GM21367 (cell line): ENCODE results near the gene BTBD6.

Source experiments
- ATAC-seq: cut with Tn5 transposase; IDR thresholded peaks from one replicate; pipeline ENCODE4 v1.9.1; 2021; ENCODE audit not compliant: unreplicated experiment

The BTBD6 gene

DNA sequence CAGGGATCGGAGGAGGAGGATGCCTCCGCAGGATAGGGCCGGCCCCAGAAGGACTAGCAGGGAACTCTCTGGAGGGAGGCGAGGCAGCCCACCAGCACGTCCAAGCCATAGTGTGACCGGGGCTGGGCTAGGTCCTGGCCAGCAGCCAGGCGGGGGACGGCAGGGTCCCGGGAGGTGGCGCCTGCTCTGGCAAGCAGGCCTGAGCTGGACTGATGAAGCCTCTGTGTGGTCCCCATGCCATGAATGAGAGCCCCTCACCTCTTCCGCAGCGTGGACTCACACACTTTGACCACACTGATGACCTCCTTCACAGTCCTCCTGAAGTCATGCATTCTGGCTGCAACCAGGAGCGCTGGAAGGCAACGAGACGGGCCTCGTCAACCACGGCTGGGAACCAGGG, 19.8 kb upstream of the BTBD6 start:
- ATAC-seq = no peak

DNA sequence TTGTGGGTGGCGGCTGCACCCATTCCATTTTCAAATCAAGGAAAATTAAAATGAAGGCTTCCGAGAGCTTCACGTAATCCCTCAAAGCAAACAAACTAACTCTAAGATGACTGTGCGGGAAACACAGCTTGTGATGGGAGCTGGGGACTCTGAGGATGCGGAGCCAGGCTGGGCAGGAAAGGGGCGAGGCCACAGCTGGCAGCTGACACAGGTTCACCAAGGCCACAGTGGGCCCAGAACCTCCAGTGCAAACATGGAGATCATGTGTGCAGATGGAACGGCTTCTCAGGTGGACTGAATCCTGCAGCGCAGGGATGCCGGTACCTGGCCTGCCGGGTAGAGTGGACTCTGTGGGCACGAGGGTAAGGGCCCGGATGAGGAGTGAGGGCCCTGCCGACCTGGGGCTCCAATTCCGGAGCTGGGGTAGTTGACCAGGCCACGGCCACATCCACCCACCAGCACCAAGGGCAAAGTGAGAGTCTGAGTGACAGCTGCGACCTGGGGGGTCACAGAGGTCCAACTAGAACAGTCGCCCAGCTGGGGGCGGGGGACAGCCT, 19.2 kb upstream of the BTBD6 start:
- ATAC-seq = no peak

DNA sequence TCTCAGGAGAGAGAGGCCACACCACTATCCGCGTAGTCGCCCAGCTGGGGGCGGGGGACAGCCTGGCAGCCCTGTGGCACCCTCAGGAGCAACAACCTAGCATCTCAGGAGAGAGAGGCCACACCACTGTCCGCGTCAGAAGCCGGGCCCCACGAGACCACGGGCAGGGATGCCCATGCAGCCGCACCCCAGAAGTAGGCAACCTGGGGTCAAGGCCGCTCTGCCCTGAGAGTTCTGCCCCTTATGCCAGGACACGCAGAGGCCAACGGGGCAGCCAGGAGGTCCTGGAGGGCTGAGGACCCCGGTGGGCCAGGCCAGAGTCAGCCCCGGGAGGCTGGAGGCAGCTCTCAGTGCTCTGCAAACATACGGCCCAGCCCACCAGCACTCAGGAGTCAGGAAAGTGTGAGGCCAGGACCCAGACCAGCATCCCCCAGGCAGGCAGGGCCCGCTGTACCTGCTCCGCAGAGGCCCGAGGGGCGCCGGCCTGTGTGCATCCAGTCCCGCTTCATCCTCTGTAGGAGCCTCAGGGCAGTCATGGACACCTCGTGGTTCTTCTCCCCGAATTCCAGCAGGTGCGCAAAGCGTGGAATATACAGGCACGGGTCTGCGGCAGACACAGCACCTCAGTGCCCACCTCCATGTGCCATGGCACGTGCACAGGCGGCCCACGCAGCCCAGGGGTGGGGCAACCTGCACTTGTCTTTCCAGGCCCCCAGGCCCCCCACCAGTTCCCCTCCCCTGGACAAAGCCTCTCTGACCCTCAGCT, 7.3 kb upstream of the BTBD6 start:
- ATAC-seq = no peak

DNA sequence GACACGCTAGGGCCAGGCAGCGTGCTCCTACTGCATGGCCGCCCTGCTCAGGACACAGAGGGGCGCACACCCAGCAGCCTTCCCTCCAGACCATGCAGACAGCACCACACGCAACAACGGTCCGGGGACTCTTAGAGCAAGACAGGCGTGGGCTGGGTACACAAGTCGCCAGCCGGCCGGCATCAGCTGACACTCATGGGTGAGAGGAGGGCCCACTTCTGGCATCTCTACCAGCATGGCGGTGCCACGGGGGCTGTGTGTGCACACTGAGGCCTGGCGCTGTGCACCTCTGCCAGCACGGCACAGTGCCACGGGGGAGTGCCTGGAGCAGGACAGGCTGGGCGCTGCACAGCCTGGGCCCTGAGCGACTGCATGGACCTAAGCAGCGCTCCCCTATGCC, 6.7 kb upstream of the BTBD6 start:
- no peak for ATAC-seq

DNA sequence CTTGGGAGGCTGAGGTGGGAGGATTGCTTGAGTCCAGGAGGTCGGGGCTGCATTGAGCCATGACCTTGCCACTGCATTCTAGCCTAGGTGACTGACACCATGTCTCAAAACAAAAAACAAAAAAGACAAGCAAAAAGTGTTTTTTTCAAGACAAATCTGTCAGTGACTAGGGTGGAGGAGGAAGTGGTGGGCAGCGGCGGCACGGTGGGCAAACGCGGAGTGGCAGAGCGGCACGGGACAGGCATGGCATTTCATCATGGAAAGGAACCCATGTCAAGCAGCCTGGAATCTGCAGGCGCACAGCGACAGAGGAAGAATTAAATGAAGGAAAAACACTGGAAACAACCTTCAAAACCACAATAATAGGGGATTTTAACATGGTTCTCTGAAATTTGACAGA, 4.0 kb upstream of the BTBD6 start:
- ATAC-seq = no peak

DNA sequence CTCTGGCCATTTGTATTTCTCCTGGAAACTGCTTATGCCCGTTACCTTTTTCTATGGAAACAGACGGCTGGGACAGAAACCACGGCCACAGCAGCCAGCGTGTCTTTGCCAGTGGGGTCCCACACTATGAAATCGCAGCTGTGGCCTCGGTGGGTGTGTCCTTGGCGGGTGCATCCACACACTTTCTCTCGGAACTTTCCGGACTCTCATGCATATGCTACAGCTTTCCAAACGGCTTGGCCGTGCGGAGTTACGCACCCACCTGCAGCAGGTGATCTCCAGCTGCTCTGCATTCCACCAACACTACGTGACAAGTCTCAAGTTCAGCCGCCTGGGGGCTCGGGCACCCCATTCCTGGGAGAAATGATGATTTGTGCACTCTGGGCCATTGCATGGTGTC, 1.3 kb upstream of the BTBD6 start:
- ATAC-seq = no peak

DNA sequence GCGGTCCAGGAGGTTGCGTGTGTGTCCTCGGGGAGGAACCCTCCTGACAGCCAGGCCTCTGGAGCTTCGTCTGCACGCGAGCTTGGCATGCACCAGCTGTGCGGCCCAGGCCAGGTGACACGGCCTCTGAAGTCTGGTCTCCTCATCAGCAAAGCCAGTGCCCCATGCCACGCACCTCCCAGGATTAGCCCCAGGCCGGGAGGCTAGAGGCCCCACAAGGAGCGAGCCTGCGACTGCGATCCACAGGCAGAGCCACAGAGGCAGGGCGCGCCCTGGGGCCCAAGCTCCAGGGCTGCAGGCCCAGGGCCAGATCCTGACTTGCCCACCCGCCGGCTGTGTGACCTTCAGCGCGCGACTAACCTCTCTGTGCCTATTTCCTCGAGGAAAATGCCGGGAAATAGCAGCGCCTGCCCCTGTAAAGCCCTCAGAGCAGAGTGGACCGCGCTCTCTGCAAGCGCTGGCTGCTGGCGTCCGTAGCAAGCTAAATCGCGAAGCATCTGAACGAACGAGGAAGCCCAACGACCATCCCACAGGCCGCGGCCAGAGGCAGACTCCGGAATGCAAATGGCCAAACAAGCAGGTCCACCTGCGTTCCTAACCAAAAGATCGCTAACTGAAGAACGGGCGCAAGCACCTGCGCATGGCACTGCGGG, 492 bp upstream of the BTBD6 start:
- peak; percentile 6 for ATAC-seq

DNA sequence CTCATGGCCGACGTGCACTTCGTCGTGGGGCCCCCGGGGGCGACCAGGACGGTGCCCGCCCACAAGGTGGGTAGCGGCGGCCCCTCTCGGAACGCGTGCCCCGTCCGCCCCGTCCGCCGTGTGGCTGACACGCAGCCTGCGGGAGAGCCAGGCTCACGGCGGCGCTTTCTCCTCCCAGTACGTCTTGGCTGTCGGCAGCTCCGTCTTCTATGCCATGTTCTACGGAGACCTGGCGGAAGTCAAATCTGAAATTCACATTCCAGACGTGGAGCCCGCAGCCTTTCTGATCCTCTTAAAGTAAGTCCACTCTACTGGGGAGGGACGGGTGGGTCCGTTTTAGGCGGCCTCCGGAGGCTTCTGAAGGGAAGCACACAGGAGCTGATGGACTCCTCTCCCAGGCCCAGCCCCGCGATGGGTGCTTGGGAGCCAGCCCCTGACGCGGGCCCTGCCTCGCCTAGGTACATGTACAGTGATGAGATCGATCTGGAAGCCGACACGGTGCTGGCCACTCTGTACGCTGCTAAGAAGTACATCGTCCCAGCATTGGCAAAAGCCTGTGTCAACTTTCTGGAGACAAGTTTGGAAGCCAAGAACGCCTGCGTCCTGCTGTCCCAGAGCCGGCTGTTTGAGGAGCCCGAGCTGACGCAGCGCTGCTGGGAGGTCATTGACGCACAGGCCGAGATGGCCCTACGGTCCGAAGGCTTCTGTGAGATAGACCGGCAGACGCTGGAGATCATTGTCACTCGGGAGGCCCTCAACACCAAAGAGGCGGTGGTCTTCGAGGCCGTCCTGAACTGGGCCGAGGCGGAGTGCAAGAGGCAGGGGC, 1.1 kb downstream of the BTBD6 start:
- no peak for ATAC-seq

DNA sequence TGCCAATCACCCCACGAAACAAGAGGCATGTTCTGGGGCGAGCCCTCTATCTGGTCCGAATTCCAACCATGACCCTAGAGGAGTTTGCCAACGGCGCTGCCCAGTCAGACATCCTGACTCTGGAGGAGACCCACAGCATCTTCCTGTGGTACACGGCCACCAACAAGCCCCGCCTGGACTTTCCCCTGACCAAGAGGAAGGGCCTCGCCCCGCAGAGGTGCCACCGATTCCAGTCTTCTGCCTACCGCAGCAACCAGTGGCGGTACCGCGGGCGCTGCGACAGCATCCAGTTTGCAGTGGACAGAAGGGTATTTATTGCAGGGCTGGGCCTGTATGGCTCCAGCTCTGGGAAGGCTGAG, 1.7 kb downstream of the BTBD6 start:
- ATAC-seq = no peak

DNA sequence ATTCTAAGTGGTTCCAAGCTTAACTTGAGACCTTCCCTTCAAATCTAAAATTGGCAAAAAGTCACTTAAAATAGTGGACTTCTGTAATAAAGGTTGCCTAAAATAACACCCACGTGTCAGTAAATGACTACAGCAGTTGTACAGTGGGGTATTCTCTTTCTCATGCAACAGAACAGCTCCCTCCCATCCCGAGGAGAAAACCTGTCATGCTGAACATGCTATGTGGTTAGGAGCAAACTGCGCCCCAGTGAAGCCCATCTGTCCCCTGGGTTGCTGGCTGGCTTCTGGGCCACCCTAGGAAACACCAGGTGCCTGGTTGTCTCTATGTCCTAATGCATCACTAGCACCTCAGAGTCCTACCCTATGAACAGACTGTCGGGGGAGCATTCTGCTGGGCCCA, 2.7 kb downstream of the BTBD6 start:
- no peak for ATAC-seq

DNA sequence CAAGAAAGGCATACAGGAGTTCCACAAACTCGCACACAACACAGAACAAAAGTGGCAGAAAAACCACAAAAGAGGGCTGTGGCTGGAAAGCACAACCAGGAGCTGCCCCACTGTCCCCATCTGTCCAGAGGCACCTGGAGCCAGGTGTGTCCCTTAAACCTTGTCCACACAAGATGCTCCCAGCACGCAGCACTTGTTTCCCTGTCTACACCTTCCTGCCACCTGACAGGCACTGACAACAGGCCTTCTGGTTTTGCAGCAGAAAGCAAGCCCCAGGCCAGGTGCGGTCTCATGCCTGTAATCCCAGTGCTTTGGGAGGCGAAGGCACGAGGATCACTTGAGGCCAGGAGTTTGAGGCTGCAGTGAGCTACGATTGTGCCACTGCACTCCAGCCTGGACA, 3.6 kb downstream of the BTBD6 start:
- no peak for ATAC-seq

DNA sequence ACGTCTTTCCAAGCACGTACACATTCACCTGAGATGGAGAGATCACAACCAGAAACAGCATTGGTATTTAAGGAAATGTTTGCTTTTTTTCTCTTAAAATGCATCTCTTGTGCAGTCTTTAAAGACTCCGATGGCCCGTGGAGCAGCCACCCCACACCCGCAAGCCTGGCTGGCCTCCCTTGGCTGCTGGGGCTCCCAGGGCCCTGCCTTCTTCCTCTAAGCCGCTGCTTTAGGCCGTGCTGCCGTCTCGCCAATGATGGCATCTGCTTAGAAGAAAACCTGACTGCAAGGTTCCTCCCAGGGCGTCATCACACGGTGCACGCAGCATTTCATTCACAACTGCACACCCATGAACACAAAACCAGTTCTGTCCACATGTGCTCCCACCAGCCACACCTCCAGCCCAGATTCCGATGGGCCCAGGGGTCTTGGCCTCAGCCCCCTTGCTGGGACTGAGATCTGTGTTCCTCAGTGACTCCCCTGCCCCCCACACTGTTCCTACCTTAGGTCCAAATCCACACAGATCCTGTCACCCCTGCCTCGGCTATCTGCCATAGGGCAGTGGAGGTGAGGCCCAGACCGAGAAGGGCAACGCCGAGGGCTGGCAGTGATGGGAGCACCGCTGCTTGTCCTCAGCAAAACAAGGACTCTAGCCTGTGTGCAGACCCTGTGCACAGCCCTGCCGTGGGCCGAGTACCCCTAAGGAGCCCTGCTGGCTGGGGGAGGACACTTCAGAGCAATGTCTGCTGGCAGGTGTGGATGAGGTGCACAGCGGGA, 4.4 kb downstream of the BTBD6 start:
- ATAC-seq = no peak

DNA sequence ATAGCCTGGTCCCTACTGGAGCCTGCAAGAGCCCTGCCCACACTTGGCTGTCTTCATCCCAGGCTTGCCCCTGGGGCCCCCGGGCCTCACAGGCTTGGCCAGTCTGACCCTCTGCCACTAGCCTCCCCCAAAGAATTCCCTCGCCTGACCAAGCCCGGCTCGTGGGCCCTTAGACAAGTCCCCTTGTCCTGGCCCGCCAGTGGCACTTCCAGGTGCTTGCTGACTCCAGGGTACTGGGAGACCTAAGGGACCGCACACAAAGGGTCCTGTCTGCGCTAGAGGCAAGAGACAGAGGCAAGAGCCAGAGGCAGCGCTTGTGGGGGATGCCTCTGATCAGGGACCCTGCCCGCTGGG, 5.0 kb downstream of the BTBD6 start:
- no peak for ATAC-seq

DNA sequence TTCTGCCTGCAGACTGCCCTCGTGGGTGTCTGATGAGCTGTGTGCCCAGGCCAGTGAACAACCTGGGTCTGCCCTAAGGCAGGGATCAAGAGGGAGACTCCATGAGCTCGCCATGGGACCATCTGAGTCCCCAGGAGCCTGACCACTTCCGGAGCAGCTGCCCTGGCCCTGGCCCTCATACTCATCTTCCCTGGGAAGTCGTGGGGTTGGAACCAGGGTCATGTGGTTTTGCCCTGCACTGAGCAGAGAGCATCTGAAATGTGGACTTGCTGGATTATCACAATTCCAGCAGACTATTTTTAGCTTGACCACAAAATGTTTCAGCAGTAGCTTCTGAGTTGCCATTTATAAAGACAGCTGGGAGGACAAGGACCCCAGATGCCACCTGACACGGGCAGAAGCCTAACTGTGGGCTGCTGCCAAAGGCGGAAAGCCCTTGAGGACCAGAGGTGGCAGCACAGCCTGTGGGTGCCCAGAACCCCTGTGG, 6.7 kb downstream of the BTBD6 start:
- no peak for ATAC-seq

DNA sequence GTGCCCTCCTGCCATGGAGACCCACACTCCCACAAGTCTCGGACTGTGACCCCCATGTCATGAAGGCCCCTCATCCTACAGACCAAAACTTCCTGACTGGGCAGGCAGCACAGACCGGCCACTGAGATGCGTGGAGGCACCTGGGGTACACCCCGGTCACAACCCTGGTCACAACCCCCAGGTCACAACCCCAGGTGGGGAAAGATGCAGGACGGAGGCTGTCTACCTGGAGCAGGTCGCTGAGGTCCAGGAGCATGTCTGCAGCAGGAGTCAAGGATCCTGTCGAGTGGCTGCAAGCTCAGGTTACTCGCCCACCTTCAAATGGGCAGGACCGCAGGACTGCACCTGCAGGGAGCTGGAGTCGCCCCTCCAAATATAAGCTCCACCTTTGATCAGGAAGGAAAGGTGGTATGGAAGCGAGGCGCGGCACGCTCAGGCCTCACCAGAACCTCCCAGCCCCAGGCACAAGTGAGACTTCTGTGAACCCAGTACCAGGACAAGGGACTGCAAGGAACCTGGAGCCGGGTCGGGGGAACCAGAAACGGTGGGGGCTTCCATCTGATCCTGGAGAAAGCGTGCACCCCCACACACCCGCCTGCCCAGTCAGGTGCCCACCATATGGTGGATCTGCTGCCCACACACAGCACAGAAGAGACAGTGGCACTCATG, 8.1 kb downstream of the BTBD6 start:
- ATAC-seq = no peak

DNA sequence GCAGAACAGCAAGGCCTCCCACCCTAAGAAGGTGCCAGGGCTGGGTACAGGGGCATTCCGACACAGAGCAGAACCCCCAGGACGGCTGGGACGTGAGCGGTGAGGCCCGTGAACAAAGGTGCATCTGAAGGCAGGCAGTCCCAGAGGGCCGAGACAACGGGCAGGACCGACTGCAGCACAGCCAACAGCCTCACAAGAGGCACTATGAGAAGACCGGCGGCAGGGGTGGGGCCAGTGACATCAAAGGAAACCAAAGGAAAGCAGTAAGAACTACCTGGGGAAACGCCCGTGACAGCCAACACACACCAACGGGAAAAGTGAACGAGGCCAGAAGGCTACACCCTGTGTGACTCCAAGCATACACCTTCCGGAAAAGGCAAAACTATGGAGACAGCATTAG, 9.1 kb downstream of the BTBD6 start:
- no peak for ATAC-seq

DNA sequence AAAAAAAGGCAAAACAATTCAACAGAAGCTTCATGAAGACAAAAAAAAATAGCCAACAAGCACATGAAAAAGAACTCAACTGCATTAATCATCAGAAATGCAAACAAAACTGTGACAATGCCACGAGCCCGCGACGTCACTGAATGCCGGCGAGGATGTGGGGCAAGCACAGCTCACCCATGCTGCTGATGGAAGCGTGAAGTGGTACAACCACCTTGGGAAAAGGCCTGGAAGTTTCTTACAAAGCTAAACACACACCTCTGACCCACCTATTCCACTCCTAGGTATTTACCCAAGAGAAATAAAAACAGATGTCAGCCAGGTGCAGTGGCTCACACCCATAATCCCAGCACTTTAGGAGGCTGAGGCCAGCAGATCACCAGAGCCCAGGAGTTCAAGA, 10.5 kb downstream of the BTBD6 start:
- ATAC-seq = no peak

DNA sequence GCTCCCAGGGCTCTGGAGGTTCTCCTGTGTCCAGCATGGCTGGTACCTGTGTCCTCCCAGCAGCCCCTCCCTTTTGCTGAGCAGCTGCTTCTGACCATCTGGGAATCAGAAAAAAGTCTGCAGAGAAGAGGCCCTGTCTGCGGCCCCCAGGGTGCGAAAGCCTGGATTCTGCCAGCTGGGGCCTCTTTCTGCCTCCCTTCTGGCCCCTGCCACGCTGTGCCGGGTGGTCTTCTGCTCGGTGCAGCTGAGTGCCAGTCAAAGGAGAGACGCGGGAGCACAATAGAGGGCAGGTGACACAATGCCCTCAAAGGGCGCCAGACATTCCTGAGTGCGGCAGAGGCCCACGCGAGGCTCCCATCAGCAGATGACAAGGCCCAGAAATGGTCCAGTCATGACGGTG, 12.6 kb downstream of the BTBD6 start:
- no peak for ATAC-seq

DNA sequence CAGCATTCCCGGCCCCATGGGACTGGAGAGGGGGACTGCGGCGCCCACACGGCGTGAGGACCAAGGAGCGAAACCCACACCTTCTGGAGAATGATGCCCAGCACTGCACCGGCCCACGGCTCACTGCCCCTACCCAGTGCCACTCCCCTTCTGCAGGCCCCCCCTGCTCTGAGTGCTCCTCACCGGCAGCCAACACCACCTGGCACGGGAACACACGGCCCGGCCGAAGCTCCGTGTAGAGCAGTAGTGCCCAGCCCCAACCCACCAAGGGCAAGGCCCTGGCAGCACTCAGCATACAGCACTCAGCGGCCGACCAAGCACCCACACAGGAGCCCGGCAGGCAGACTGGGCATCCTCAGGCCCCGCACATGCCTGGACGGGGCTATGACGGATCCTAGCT, 13.4 kb downstream of the BTBD6 start:
- ATAC-seq = no peak

DNA sequence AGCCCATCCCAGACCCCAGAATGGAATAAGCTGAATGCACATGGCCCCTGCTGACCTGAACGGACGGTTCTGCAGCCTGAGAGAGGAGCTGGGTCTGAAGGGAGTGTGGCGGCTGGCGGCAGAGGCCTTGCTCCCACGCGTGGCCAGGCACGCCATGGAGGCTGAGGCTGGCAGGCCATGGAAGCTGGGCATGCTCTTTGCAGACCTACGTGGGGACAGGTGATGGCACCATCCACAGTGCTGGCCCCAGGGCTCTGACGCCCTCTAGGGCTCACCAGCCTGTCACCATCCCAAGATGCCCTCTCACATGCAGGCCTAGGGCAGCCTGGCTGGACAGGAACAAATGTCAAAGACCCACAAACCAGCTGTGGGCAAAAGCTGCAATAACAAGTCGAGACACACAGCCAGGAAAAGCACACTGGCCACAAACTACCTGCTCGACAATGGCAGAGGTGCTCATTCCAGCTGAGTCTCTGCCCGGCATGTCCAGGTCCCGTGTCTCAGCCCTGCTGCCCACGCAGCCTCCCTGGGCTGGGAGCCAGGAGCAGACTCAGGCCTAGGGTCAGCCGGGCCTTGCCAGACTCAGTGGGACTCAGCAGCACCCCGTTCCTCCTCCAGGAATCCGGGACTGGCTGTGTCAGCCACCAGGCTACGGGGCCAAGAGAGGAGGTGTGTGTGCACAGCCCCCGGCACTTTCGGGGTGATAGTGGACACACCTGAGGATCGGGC, 19.7 kb downstream of the BTBD6 start:
- no peak for ATAC-seq
